Suprapubic skin (tissue), 4 donors: Measurements from ENCODE around the gene IL20RA.

Experiments
- CTCF ChIP-seq, 2 donors: fragments of 200-600 bp in 1 of 2; fragments of 450-650 bp in 1 of 2; sonication (generic) in 1 of 2; IDR thresholded peaks; one replicate each; pipeline ENCODE4 v1.5.1; 2016 to 2019; ENCODE audit warnings: antibody characterized with exemption in 2 of 2, mild to moderate bottlenecking in 1 of 2, moderate library complexity in 1 of 2
- EP300 ChIP-seq: sonication (generic); formaldehyde crosslinking; IDR thresholded peaks from one replicate; pipeline ENCODE4 v1.6.1; 2017; ENCODE audit warnings: antibody characterized with exemption
- POLR2A ChIP-seq, 2 donors: fragments of 450-650 bp; IDR thresholded peaks; one replicate each; pipeline ENCODE4 v1.6.1; 2017; ENCODE audit warnings: antibody characterized with exemption in 2 of 2, mild to moderate bottlenecking in 2 of 2, moderate library complexity in 2 of 2
- POLR2AphosphoS5 ChIP-seq, 3 donors: sonication (generic); formaldehyde crosslinking; IDR thresholded peaks; one replicate each; pipeline ENCODE4 v1.6.1; 2017; ENCODE audit warnings: antibody characterized with exemption in 3 of 3

GRCh38 chr6:137016356-137016755, 28.4 kb downstream of the IL20RA start:
- no peak for TF ChIP-seq CTCF (IDR thresholded peaks at IDR 0.05)
- no peak for TF ChIP-seq POLR2A (IDR thresholded peaks at IDR 0.05)
- TF ChIP-seq POLR2AphosphoS5 (IDR thresholded peaks at IDR 0.05), result no peak
- TF ChIP-seq EP300, result no peak
